HepG2 (cell line): Measurements from ENCODE around the gene AGTPBP1.

Experiments
- CTCF ChIP-seq: sonication (generic); formaldehyde crosslinking; IDR thresholded peaks from 2 replicates; pipeline ENCODE4 v1.5.0; 2020; ENCODE audit warnings: mild to moderate bottlenecking, missing genetic modification reagents, moderate library complexity
- ESRRA ChIP-seq: sonication (generic); formaldehyde crosslinking; IDR thresholded peaks from 2 replicates; pipeline ENCODE4 v1.5.1; 2020; ENCODE audit warnings: mild to moderate bottlenecking, low read depth, missing genetic modification reagents
- IRF2 ChIP-seq: IDR thresholded peaks from 2 replicates; pipeline ENCODE4 v1.6.1; 2018; ENCODE audit warnings: missing genetic modification reagents, missing compliant biosample characterization
- NFIB ChIP-seq: sonication (generic); formaldehyde crosslinking; IDR thresholded peaks from 2 replicates; pipeline ENCODE4 v1.9.0; 2021; ENCODE audit warnings: missing genetic modification reagents, mild to moderate bottlenecking, borderline replicate concordance
- POLR2AphosphoS2 ChIP-seq: IDR thresholded peaks from 2 replicates; pipeline ENCODE4 v1.6.1; 2011; ENCODE audit warnings: low read depth, low read length, improper control_type of control experiment
- SMC3 ChIP-seq: IDR thresholded peaks from 2 replicates; pipeline ENCODE4 v1.6.1; 2011; ENCODE audit warnings: low read length, improper control_type of control experiment
- TAF1 ChIP-seq: sonication (generic); formaldehyde crosslinking; IDR thresholded peaks from 2 replicates; pipeline ENCODE4 v1.4.0; 2020; ENCODE audit warnings: missing genetic modification reagents
- ZKSCAN8 ChIP-seq: IDR thresholded peaks from 2 replicates; pipeline ENCODE4 v1.6.1; 2016; ENCODE audit warnings: borderline replicate concordance, missing genetic modification reagents, missing compliant biosample characterization
- ZNF407 ChIP-seq: sonication (generic); formaldehyde crosslinking; IDR thresholded peaks from one replicate; pipeline ENCODE4 v1.5.1; 2020; ENCODE audit warnings: mild to moderate bottlenecking, missing genetic modification reagents; ENCODE audit errors: not compliant biosample characterization
- TF ChIP-seq, protein P1 (sequence below): sonication (generic); formaldehyde crosslinking; IDR thresholded peaks from 2 replicates; pipeline ENCODE4 v1.5.0; 2020; ENCODE audit warnings: missing genetic modification reagents

DNA sequence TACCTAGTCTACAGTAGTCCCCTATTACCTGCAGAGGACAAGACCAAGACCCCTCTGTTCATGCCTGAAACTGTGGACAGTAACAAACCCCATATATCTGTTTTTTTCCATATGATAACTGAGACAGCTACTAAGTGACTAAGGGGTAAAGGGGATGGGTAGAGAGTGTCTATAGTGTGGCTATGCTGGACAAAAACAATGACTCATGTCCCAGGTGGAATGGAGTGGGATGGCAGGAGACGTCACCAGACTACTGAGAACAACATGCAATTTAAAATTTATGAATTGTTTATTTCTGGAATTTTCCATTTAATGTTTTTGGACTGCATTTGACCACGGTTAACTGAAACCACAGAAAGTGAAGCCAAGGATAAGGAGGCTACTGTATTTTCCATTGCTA is 171.8 kb downstream of the AGTPBP1 start:
- TF ChIP-seq POLR2AphosphoS2 (no peak), TAF1 (CRISPR knock-in tag) (no peak), NFIB (CRISPR knock-in tag) (no peak), IRF2 (CRISPR knock-in tag) (no peak), SMC3 (no peak), CTCF (CRISPR knock-in tag) (no peak), ZNF407 (CRISPR knock-in tag) (no peak), ESRRA (no peak), ZKSCAN8 (CRISPR knock-in tag) (no peak)
- TF ChIP-seq, protein P1, sequence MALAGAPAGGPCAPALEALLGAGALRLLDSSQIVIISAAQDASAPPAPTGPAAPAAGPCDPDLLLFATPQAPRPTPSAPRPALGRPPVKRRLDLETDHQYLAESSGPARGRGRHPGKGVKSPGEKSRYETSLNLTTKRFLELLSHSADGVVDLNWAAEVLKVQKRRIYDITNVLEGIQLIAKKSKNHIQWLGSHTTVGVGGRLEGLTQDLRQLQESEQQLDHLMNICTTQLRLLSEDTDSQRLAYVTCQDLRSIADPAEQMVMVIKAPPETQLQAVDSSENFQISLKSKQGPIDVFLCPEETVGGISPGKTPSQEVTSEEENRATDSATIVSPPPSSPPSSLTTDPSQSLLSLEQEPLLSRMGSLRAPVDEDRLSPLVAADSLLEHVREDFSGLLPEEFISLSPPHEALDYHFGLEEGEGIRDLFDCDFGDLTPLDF (CRISPR knock-in tag): no peak
